ENCODE results near the gene ADCY9.
"Not testable (repeated sequence)": the region's sequence is repeated elsewhere in the genome, so short reads cannot be mapped to it uniquely, and the experiment has no call there.

Gene ADCY9

DNA sequence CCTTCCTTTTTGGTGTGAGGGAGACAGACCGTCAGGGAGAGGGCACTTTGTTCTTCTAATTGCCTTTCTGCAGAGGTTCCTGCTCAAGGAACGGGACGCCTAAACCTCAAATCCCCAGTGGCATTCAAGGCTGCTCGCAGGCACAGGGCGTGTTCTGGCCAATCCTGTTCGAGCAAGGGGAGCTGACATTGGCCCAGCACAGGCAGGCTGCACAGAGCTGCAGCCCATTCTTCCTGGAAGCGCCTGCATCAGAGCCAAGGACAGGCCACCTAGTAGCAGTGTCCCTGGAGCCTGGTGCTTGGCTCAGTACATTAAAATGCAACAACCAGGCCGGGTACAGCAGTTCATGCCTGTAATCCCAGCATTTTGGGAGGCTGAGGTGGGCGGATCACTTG, 163.5 kb downstream of the ADCY9 start:
- no peak overlapping the region for H3K4me3 ChIP-seq (ENCODE audit: low read depth in 1 of 2, low read length in 2 of 2)
- no peak overlapping the region for H3K27ac ChIP-seq (ENCODE audit: low read length)
- peaks cover 0 to 21% of the 10 kb centered on the region in 2 donors for H3K4me1 ChIP-seq (ENCODE audit: control insufficient read depth in 1 of 2, insufficient read depth in 2 of 2, low read length in 2 of 2)
- H3K9me3 ChIP-seq (ENCODE audit: control insufficient read depth in 1 of 2, low read length in 2 of 2), result no peaks in the 10 kb centered on the region
- no peaks in the 10 kb centered on the region for H3K27me3 ChIP-seq (ENCODE audit: low read depth, low read length)
- H3K36me3 ChIP-seq (ENCODE audit: control insufficient read depth in 1 of 2, insufficient read depth in 2 of 2, low read length in 2 of 2), result no peaks in the 10 kb centered on the region

DNA sequence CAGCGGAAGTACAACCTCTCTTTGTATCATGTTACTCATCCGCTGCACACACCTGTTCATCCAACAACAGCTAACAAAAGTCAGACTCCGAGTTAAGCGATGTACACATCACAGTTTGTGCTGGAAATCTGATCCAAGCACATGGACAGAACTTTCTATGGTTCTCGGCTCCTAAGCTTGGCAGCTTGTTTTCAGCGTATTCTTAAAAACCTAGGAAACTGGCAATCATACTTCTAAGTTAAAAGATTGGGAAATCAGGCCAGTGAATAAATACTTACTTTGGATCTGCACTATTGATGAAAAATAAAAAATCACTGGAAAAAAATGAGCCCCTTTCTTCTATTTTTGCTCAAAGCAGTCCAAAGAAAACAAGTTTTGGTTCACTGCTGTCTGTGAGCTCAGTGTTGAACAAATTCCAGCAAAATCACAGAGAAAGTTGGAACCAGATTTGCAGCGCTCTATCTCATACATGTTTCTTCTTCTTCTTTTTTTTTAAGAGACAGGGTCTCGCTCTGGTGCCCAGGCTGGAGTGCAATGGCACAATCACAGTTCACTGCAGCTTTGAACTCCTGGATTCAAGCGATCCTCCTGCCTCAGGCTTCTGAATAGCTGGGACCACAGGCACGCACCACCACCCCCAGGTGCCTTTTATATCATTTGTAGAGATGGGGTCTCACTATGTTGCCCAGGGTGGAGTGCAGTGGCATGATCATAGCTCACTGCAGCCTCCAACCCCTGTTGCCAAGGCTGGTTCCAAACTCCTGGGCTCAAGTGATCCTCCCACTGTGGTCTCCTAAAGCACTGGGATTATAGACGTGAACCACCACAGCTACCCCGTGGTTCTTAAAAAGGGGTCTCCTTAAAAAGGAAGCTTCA, 164.1 kb downstream of the ADCY9 start:
- Histone ChIP-seq H3K36me3 (ENCODE audit: control insufficient read depth in 1 of 2, insufficient read depth in 2 of 2, low read length in 2 of 2) (no peaks in the 10 kb centered on the region), H3K27ac (ENCODE audit: low read length) (peak overlapping the region; percentile 8), H3K4me1 (ENCODE audit: control insufficient read depth in 1 of 2, insufficient read depth in 2 of 2, low read length in 2 of 2) (peaks cover 0 to 21% of the 10 kb centered on the region in 2 donors), H3K9me3 (ENCODE audit: control insufficient read depth in 1 of 2, low read length in 2 of 2) (no peaks in the 10 kb centered on the region), H3K4me3 (ENCODE audit: low read depth in 1 of 2, low read length in 2 of 2) (peak overlapping the region in 1 of 2 donors; percentile 3), H3K27me3 (ENCODE audit: low read depth, low read length) (no peaks in the 10 kb centered on the region)

DNA sequence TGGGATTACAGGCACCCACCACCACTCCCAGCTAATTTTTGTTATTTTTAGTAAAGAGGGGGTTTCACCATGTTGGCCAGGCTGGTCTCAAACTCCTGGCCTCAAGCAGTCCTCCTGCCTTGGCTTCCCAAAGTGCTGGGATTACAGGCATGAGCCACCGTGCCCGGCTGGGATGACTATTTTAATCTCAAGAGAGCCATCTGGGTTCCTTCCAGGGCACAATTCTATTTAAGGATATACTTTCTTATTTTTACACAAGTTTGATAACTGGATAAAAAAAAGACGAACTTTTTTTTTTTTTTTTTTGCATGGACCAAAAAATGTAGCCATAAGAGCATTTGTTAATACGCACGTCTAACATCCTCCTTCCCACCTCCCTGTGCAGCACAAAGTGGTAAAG, 164.9 kb downstream of the ADCY9 start:
- Histone ChIP-seq H3K27ac (ENCODE audit: low read length) (peak overlapping the region; percentile 8), H3K4me1 (ENCODE audit: control insufficient read depth in 1 of 2, insufficient read depth in 2 of 2, low read length in 2 of 2) (peaks cover 0 to 21% of the 10 kb centered on the region in 2 donors)
- not testable (repeated sequence) for H3K9me3 ChIP-seq (ENCODE audit: control insufficient read depth in 1 of 2, low read length in 2 of 2); H3K27me3 ChIP-seq (ENCODE audit: low read depth, low read length); H3K36me3 ChIP-seq (ENCODE audit: control insufficient read depth in 1 of 2, insufficient read depth in 2 of 2, low read length in 2 of 2); H3K4me3 ChIP-seq (ENCODE audit: low read depth in 1 of 2, low read length in 2 of 2)

DNA sequence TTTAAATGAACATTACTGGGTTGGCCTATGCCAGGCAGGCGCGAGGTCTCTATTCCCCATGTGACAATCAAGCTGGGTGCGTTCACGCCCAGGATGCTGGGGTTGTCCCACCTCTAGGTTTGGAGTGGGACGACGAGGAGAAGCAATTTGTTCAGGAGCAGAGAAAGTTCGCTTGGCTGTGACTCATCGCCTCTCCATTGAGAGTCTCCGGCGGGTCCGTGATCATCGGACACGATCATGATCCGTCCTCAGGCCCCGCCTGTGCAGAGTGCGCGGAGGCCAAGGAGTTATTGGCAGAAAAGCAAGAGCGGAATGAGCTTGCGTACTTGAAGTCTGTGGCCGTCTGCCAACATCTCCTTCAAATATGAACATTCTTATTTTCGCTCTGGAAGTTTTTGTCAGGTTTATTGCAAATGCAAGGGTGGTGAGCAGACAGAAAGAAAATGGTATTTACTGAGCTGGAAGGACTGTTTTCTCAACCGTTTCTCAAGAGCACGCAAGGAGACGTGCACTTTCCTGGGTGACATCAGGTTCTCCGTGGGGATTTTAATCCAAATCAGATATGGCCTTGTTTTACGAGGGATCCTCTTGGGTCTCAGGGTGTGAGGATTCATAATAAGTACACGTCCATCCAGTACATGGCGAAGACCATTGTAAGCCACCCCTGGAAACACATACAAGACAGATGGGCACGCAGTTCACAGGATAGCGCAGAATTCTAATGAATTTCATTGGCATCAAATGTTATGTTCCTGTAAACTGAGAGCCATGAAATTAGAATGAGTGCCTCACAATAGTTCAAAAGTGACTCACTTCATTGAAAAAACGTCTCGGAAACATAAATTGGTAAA, 165.7 kb downstream of the ADCY9 start:
- peak overlapping the region in 1 of 2 donors; percentile 28 for H3K4me3 ChIP-seq (ENCODE audit: low read depth in 1 of 2, low read length in 2 of 2)
- H3K9me3 ChIP-seq (ENCODE audit: control insufficient read depth in 1 of 2, low read length in 2 of 2), result no peaks in the 10 kb centered on the region
- H3K27me3 ChIP-seq (ENCODE audit: low read depth, low read length), result no peaks in the 10 kb centered on the region
- peak overlapping the region; percentile 72 for H3K27ac ChIP-seq (ENCODE audit: low read length)
- H3K4me1 ChIP-seq (ENCODE audit: control insufficient read depth in 1 of 2, insufficient read depth in 2 of 2, low read length in 2 of 2), result peaks cover 0 to 21% of the 10 kb centered on the region in 2 donors
- H3K36me3 ChIP-seq (ENCODE audit: control insufficient read depth in 1 of 2, insufficient read depth in 2 of 2, low read length in 2 of 2), result no peaks in the 10 kb centered on the region

DNA sequence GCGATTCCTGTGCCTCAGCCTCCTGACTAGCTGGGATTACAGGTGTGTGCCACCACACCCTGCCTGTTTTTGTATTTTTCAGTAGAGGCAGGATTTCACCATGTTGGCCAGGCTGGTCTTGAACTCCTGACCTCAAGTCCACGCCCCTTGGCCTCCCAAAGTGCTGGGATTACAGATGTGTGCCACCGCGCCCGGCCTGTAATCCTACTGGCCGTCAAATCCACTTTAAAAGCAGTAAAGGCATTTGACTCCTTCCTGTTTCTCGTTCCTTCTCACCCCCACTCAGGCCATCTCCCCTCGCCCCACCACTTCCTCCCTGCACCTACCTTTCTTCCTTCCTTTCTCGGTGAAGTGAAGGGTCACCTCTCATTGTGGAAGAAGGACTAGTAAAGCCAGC, 166.3 kb downstream of the ADCY9 start:
- H3K27ac ChIP-seq (ENCODE audit: low read length), result no peak overlapping the region
- H3K4me1 ChIP-seq (ENCODE audit: control insufficient read depth in 1 of 2, insufficient read depth in 2 of 2, low read length in 2 of 2), result peaks cover 0 to 21% of the 10 kb centered on the region in 2 donors
- H3K4me3 ChIP-seq (ENCODE audit: low read depth in 1 of 2, low read length in 2 of 2), result peak overlapping the region in 1 of 2 donors; percentile 28

DNA sequence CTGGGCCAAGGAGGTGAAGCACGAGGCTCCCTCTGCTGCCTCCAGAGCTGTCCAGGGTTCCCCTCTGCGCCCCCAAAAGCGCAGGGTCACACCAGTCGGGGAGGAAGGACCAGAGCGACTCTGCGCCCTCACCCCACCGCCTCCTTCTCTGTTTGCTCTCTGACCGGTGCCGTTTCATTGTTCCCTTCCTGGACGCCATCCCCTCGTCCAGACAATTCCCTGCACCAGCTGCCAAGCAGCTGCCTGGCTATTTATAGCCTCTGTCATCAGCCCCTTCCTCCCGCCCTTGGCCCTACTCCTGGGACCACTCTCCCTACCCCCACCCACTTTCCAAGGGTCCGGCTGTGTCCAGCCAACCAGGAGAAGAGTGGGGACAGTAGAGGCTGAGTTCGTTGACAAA, 167.0 kb downstream of the ADCY9 start:
- H3K9me3 ChIP-seq (ENCODE audit: control insufficient read depth in 1 of 2, low read length in 2 of 2), result no peaks in the 10 kb centered on the region
- H3K4me3 ChIP-seq (ENCODE audit: low read depth in 1 of 2, low read length in 2 of 2), result no peak overlapping the region
- no peak overlapping the region for H3K27ac ChIP-seq (ENCODE audit: low read length)
- H3K36me3 ChIP-seq (ENCODE audit: control insufficient read depth in 1 of 2, insufficient read depth in 2 of 2, low read length in 2 of 2), result no peaks in the 10 kb centered on the region
- H3K4me1 ChIP-seq (ENCODE audit: control insufficient read depth in 1 of 2, insufficient read depth in 2 of 2, low read length in 2 of 2), result peaks cover 0 to 21% of the 10 kb centered on the region in 2 donors
- H3K27me3 ChIP-seq (ENCODE audit: low read depth, low read length), result no peaks in the 10 kb centered on the region

More for the DNA sequence above, 166.3 kb downstream of the ADCY9 start:
- H3K36me3 ChIP-seq (ENCODE audit: control insufficient read depth in 1 of 2, insufficient read depth in 2 of 2, low read length in 2 of 2), result no peaks in the 10 kb centered on the region
- H3K27me3 ChIP-seq (ENCODE audit: low read depth, low read length), result no peaks in the 10 kb centered on the region
- H3K9me3 ChIP-seq (ENCODE audit: control insufficient read depth in 1 of 2, low read length in 2 of 2), result no peaks in the 10 kb centered on the region

DNA sequence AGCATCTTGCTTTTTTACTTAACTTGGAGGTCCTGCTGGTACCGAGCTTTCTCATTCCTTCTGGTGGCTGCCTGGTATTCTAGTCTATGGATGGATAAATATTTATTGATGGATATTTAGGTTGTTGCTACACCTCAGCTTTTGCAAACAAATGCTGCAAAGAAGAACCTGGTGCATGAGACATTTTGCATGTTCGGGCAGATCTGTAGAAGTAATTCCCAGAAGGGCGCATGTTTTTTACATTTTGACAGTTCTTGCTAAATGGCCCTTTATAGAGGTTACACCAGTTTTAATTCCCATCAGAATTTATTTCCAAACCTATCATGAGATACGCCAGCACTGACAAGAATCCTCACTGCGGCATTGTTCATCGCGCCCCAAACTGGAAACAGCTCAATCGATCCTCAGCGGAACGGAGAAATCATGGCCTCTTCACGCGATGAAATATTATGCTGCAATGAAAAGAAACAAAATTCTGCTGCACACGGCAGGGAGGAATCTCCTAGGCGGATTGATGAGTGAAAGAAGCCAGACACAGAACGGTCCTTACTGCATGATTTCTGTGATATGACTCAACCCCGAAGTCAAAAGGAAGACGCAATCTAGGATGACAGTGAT, 167.8 kb downstream of the ADCY9 start:
- Histone ChIP-seq H3K4me3 (ENCODE audit: low read depth in 1 of 2, low read length in 2 of 2) (no peak overlapping the region), H3K4me1 (ENCODE audit: control insufficient read depth in 1 of 2, insufficient read depth in 2 of 2, low read length in 2 of 2) (peaks cover 0 to 21% of the 10 kb centered on the region in 2 donors), H3K27ac (ENCODE audit: low read length) (no peak overlapping the region), H3K9me3 (ENCODE audit: control insufficient read depth in 1 of 2, low read length in 2 of 2) (no peaks in the 10 kb centered on the region), H3K36me3 (ENCODE audit: control insufficient read depth in 1 of 2, insufficient read depth in 2 of 2, low read length in 2 of 2) (no peaks in the 10 kb centered on the region), H3K27me3 (ENCODE audit: low read depth, low read length) (no peaks in the 10 kb centered on the region)

DNA sequence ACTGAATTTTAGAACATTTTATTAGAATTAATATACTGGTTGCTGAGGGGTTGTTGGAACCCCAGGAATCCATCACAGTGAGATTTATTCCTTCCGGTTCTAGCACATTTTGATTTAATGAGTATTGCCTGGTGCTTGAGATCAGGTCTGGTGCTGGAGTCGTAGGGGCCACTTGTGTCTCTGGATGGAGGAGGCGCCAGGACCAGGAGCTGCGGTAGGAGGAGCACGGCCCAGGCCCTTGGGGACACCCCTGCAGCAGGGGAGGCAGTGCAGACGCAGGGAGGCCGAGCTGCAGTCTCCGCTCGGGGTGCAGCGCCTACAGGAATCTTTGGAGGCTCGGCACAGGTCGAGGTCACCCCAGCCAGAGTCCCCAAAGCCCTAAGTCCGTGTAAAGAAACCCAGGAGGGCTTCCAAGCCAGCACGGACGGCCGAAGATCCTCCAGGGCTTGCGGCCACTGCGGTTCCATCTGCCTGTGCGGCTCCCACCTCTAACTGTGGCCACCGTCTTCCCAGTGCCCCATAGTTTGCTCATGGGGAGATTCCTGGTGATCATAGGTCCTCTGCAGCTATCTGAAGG, 169.6 kb downstream of the ADCY9 start:
- Histone ChIP-seq H3K36me3 (ENCODE audit: control insufficient read depth in 1 of 2, insufficient read depth in 2 of 2, low read length in 2 of 2) (no peaks in the 10 kb centered on the region), H3K27me3 (ENCODE audit: low read depth, low read length) (no peaks in the 10 kb centered on the region), H3K27ac (ENCODE audit: low read length) (no peak overlapping the region), H3K4me1 (ENCODE audit: control insufficient read depth in 1 of 2, insufficient read depth in 2 of 2, low read length in 2 of 2) (peaks cover 0 to 15% of the 10 kb centered on the region in 2 donors), H3K9me3 (ENCODE audit: control insufficient read depth in 1 of 2, low read length in 2 of 2) (no peaks in the 10 kb centered on the region), H3K4me3 (ENCODE audit: low read depth in 1 of 2, low read length in 2 of 2) (no peak overlapping the region)

DNA sequence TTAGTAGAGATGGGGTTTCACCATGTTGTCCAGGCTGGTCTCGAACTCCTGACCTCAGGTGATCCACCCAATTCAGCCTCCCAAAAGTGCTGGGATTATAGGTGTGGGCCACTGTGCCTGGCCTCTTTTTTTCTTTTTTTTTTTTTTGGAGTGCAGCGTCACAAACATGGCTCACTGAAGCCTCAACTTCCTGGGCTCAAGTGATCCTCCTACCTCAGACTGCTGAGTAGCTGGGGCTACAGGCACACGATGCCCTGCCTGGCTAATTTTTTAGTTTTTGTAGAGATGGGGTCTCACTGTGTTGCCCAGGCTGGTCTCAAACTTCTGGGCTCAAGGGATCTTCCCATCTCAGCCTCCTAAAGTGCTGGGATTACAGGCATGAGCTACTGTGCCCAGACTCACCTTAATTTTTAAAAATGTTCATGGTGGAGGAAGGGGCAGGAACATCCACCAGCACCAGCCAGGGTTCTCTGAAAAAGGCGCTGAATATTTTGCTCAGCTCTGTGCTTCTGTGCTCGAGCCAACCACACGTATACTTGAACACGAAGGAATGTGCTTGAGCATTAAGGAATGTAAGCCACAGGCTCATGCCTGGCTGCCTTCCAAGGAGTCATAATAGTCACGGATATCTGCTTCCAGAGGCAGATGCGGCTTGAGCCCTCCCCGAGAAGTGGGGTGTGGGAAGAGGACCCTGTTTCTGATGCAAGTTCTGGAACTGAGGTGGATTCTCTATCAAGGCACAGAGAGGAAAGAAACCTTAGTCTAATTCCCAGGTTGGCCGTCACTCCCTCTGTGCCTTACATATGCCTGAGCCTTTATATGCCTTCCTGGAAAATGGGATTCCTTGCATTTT, 170.3 kb downstream of the ADCY9 start:
- H3K36me3 ChIP-seq (ENCODE audit: control insufficient read depth in 1 of 2, insufficient read depth in 2 of 2, low read length in 2 of 2), result no peaks in the 10 kb centered on the region
- H3K9me3 ChIP-seq (ENCODE audit: control insufficient read depth in 1 of 2, low read length in 2 of 2), result no peaks in the 10 kb centered on the region
- peaks cover 0 to 15% of the 10 kb centered on the region in 2 donors for H3K4me1 ChIP-seq (ENCODE audit: control insufficient read depth in 1 of 2, insufficient read depth in 2 of 2, low read length in 2 of 2)
- H3K4me3 ChIP-seq (ENCODE audit: low read depth in 1 of 2, low read length in 2 of 2), result no peak overlapping the region
- H3K27me3 ChIP-seq (ENCODE audit: low read depth, low read length), result no peaks in the 10 kb centered on the region
- no peak overlapping the region for H3K27ac ChIP-seq (ENCODE audit: low read length)

DNA sequence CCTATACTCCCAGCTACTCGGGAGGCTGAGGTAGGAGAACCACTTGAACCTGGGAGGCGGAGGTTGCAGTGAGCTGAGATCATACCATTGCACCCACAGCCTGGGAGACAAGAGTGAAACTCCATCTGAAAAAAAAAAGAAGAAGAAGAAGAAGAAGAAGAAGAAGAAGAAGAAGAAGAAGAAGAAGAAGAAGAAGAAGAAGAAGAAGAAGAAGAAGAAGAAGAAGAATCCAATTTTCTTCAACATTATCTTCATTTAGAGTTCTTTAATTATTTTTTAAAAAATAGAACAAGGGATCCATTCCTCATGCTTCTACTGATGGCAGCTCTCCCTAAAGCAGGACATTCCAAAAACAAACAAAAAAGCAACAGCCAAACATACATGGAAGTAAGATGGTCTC, 171.8 kb downstream of the ADCY9 start:
- H3K4me3 ChIP-seq (ENCODE audit: low read depth in 1 of 2, low read length in 2 of 2); H3K27ac ChIP-seq (ENCODE audit: low read length); H3K4me1 ChIP-seq (ENCODE audit: control insufficient read depth in 1 of 2, insufficient read depth in 2 of 2, low read length in 2 of 2); H3K27me3 ChIP-seq (ENCODE audit: low read depth, low read length); H3K9me3 ChIP-seq (ENCODE audit: control insufficient read depth in 1 of 2, low read length in 2 of 2); H3K36me3 ChIP-seq (ENCODE audit: control insufficient read depth in 1 of 2, insufficient read depth in 2 of 2, low read length in 2 of 2): not testable (repeated sequence)

Data from muscle layer of duodenum (tissue), 2 donors.